CD4-positive, alpha-beta T cell (primary cell): ENCODE data around the gene SCRN1. TPM values are rescaled to one million over a fixed set of nuclear protein-coding genes. Genes with fewer than 3 reads are reported as not detected.

ENCODE experiments used
- ATAC-seq: fragments of 200-7000 bp; cut with Tn5 transposase; one replicate; pipeline ENCODE4 v1.10.0; 2022; ENCODE audit warnings: mild to moderate bottlenecking; ENCODE audit not compliant: poor library complexity
- CTCF ChIA-PET: fragments of 350-600 bp; sonication (Branson Sonifier 250); formaldehyde crosslinking; loops from one replicate; lab custom pipeline; 2021; ENCODE audit warnings: antibody characterized with exemption, inconsistent platforms; lab: Charles Lee
- POLR2A ChIA-PET: fragments of 350-600 bp; sonication (Branson Sonifier 250); formaldehyde crosslinking; loops from one replicate; lab custom pipeline; 2021; ENCODE audit warnings: antibody characterized with exemption, inconsistent platforms; lab: Charles Lee
- DNase-seq, 14 experiments: peaks; one replicate each; pipeline ENCODE4 v3.0.0-alpha.2; 2013 to 2020; ENCODE audit warnings: mixed read lengths in 2 of 14
- H3K27ac ChIP-seq, 2 donors: one replicate each; pipeline versions ENCODE4 v1.5.1 to v1.7.0; 2013; ENCODE audit warnings: low read length in 2 of 2, low read depth in 1 of 2, mild to moderate bottlenecking in 1 of 2
- H3K27me3 ChIP-seq, 2 experiments: 1 replicate in 1 of 2; 2 replicates in 1 of 2; pipeline versions ENCODE4 v1.6.1 to v1.7.0; 2013; ENCODE audit warnings: low read length in 2 of 2, control low read depth in 1 of 2, mild to moderate bottlenecking in 1 of 2, moderate library complexity in 1 of 2; ENCODE audit not compliant: insufficient read depth in 2 of 2, control insufficient read depth in 1 of 2
- H3K36me3 ChIP-seq: one replicate; pipeline ENCODE4 v1.6.1; 2013; ENCODE audit warnings: low read length, control low read depth; ENCODE audit not compliant: insufficient read depth
- H3K4me1 ChIP-seq: one replicate; pipeline ENCODE4 v1.6.1; 2013; ENCODE audit warnings: low read length, control low read depth; ENCODE audit not compliant: insufficient read depth
- H3K4me3 ChIP-seq: one replicate; pipeline ENCODE4 v1.5.1; 2013; ENCODE audit warnings: mild to moderate bottlenecking, low read length, moderate library complexity
- H3K9me3 ChIP-seq, 2 experiments: 1 replicate in 1 of 2; 2 replicates in 1 of 2; pipeline versions ENCODE4 v1.6.1 to v1.7.0; 2013; ENCODE audit warnings: low read length in 2 of 2, mild to moderate bottlenecking in 2 of 2, control low read depth in 1 of 2, moderate library complexity in 1 of 2; ENCODE audit not compliant: control insufficient read depth in 1 of 2, insufficient read depth in 1 of 2
- H3K27ac Mint-ChIP-seq: one replicate; pipeline ENCODE4 v1.8.0; 2020; ENCODE audit warnings: mixed read lengths
- H3K27me3 Mint-ChIP-seq: one replicate; pipeline ENCODE4 v1.8.0; 2021; ENCODE audit warnings: mixed read lengths
- H3K36me3 Mint-ChIP-seq: one replicate; pipeline ENCODE4 v1.8.0; 2021; ENCODE audit warnings: low read depth, mixed read lengths
- H3K4me1 Mint-ChIP-seq: one replicate; pipeline ENCODE4 v1.8.0; 2021; ENCODE audit warnings: low read depth, mixed read lengths
- H3K4me3 Mint-ChIP-seq: one replicate; pipeline ENCODE4 v1.8.0; 2020; ENCODE audit warnings: mild to moderate bottlenecking, mixed read lengths
- H3K9me3 Mint-ChIP-seq: one replicate; pipeline ENCODE4 v1.8.0; 2020; ENCODE audit warnings: mixed read lengths
- intact Hi-C, 2 experiments: fragments of 100-400 bp; cut with DNase I in 1 of 2; cut with micrococcal nuclease in 1 of 2; formaldehyde crosslinking; loops; one replicate each; pipeline versions ENCODE4 v1.15.1 to v1.9.0; 2023 to 2025; cut with DNase I, micrococcal nuclease
- total RNA-seq, 174 experiments: library from RNA in 2 of 174; stranded (reverse) in 2 of 174; gene quantifications; one replicate each; pipeline ENCODE4 v1.2.3 and lab custom pipeline; 2021 to 2026
- TF ChIP-seq, protein P1 (sequence below): fragments of 200-600 bp; IDR thresholded peaks from one replicate; pipeline ENCODE4 v1.8.0; 2022; ENCODE audit warnings: antibody characterized with exemption, mild to moderate bottlenecking

Gene SCRN1
- total RNA-seq, 2 experiments from 2014 or later: 2.4 to 3.2 TPM

DNA sequence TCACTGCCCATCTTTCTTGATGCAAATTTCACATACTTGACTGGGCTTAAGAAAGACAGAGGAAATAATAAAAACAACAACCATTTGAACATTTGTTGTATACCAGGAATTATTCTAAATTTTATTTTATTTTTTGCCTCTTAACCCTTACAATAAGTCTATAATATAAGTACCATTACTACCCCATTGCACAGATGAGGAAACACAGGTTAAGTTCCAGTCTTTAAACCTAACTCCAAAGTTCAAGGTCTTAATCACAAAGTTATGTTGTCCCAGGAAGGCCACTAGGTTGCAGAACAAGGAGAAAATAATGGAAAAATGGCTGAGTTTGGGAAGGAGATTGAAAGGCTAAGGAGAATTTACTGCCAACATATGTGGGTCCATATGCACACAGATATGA, 33.4 kb upstream of the SCRN1 start:
- peaks cover 42% of the 10 kb centered on the region for H3K4me1 Mint-ChIP-seq
- Histone ChIP-seq H3K27me3 (no peaks in the 10 kb centered on the region), H3K27ac (no peak overlapping the region), H3K9me3 (no peaks in the 10 kb centered on the region), H3K36me3 (peaks cover 2% of the 10 kb centered on the region), H3K4me3 (no peak overlapping the region), H3K4me1 (peaks cover 5% of the 10 kb centered on the region)
- TF ChIP-seq, protein P1, sequence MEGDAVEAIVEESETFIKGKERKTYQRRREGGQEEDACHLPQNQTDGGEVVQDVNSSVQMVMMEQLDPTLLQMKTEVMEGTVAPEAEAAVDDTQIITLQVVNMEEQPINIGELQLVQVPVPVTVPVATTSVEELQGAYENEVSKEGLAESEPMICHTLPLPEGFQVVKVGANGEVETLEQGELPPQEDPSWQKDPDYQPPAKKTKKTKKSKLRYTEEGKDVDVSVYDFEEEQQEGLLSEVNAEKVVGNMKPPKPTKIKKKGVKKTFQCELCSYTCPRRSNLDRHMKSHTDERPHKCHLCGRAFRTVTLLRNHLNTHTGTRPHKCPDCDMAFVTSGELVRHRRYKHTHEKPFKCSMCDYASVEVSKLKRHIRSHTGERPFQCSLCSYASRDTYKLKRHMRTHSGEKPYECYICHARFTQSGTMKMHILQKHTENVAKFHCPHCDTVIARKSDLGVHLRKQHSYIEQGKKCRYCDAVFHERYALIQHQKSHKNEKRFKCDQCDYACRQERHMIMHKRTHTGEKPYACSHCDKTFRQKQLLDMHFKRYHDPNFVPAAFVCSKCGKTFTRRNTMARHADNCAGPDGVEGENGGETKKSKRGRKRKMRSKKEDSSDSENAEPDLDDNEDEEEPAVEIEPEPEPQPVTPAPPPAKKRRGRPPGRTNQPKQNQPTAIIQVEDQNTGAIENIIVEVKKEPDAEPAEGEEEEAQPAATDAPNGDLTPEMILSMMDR: no peak
- intact Hi-C loops: loop anchor here in 1 of 2 experiments (10.0 kb wide), 1 partner anchor 112 kb away; the partner anchor contains the start of gene MTURN
- no peaks in the 10 kb centered on the region for H3K9me3 Mint-ChIP-seq
- ATAC-seq (no peak), DNase-seq (no peak)
- ChIA-PET POLR2A (interaction anchor here (0.7 kb wide), 1 partner anchor 1909 kb away, joined by 4 read pairs; no protein-coding TSS in a partner anchor), CTCF (no interaction called here)
- no peak overlapping the region for H3K4me3 Mint-ChIP-seq
- H3K27me3 Mint-ChIP-seq: no peaks in the 10 kb centered on the region
- H3K36me3 Mint-ChIP-seq: peaks cover 24% of the 10 kb centered on the region
- no peak overlapping the region for H3K27ac Mint-ChIP-seq

DNA sequence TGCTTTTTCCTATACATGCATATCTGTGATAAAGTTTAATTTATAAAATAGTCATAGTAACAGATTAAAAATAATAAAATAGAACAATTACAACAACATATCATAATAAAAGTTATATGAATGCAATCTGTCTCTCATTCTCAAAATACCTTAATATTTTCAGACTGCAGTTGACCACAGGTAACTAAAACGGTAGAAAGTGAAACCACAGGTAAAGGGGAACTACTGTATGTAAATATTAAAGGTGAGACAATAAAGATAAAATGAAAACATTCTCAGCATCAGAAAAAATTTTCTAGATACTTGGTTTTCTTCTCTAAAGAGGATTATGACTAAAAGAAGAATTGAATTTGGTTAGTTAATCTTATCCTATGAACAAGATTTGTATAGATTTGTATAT, 30.9 kb upstream of the SCRN1 start:
- H3K36me3 ChIP-seq: peaks cover 2% of the 10 kb centered on the region
- DNase-seq (no peak), ATAC-seq (no peak)
- no peak overlapping the region for H3K4me3 ChIP-seq
- ChIA-PET CTCF (no interaction called here), POLR2A (no interaction called here)
- no peaks in the 10 kb centered on the region for H3K27me3 ChIP-seq
- H3K9me3 ChIP-seq: no peaks in the 10 kb centered on the region
- no peaks in the 10 kb centered on the region for H3K27me3 Mint-ChIP-seq
- H3K27ac Mint-ChIP-seq: no peak overlapping the region
- peaks cover 5% of the 10 kb centered on the region for H3K4me1 ChIP-seq
- H3K4me1 Mint-ChIP-seq: peaks cover 24% of the 10 kb centered on the region
- peaks cover 10% of the 10 kb centered on the region for H3K36me3 Mint-ChIP-seq
- intact Hi-C loops: loop anchor here in 1 of 2 experiments (10.0 kb wide), 1 partner anchor 114 kb away; the partner anchor contains the start of gene MTURN
- H3K9me3 Mint-ChIP-seq: no peaks in the 10 kb centered on the region
- TF ChIP-seq, protein P1: no peak
- H3K27ac ChIP-seq: no peak overlapping the region
- no peak overlapping the region for H3K4me3 Mint-ChIP-seq

DNA sequence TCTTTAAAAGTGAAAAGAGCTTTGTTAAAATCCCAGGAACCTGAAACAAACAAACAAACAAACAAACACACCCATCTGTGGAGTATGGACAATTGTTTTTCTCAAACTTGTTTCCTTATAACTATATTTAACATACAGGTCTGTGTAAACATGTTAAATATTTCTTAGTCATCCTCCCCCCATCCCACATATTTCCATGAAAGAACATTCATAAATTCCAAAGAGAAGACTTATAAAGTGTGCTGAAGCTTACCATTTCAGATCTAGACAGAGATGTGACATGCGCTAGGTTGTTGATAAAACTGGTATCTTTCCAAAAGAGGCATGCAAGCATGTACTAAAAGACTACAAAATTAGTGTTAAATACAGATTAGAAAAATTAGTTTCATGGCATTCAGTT, 30.4 kb upstream of the SCRN1 start:
- no peak overlapping the region for H3K27ac Mint-ChIP-seq
- DNase-seq (no peak), ATAC-seq (no peak)
- H3K36me3 ChIP-seq: peaks cover 2% of the 10 kb centered on the region
- H3K27me3 Mint-ChIP-seq: no peaks in the 10 kb centered on the region
- CTCF ChIA-PET: interaction anchor here (0.6 kb wide), 1 partner anchor 326 kb away, joined by 5 read pairs; no protein-coding TSS in a partner anchor
- intact Hi-C loops: loop anchor here in 1 of 2 experiments (10.0 kb wide), 1 partner anchor 115 kb away; the partner anchor contains the start of gene MTURN
- H3K36me3 Mint-ChIP-seq: peaks cover 10% of the 10 kb centered on the region
- TF ChIP-seq, protein P1: no peak
- POLR2A ChIA-PET: no interaction called here
- no peaks in the 10 kb centered on the region for H3K27me3 ChIP-seq
- no peaks in the 10 kb centered on the region for H3K9me3 Mint-ChIP-seq
- peaks cover under 1% of the 10 kb centered on the region for H3K4me1 ChIP-seq
- no peak overlapping the region for H3K4me3 ChIP-seq
- H3K4me3 Mint-ChIP-seq: no peak overlapping the region
- H3K4me1 Mint-ChIP-seq: peaks cover 18% of the 10 kb centered on the region
- no peak overlapping the region for H3K27ac ChIP-seq
- H3K9me3 ChIP-seq: no peaks in the 10 kb centered on the region
